GM18511 (cell line): ENCODE results near the gene PIP4K2B.
"Not testable (repeated sequence)": the region's sequence is repeated elsewhere in the genome, so short reads cannot be mapped to it uniquely, and the experiment has no call there.

Experiments used
- ATAC-seq: cut with Tn5 transposase; IDR thresholded peaks from one replicate; pipeline ENCODE4 v1.9.1; 2021; ENCODE audit warnings: mild to moderate bottlenecking, moderate library complexity; ENCODE audit not compliant: unreplicated experiment

Gene PIP4K2B

GRCh38 chr17:38730526-38731379 lies 68.6 kb downstream of the PIP4K2B start:
- ATAC-seq: no peak

- ATAC-seq: peak; percentile 81
Observed at GRCh38 chr17:38729886-38730525, 69.3 kb downstream of the PIP4K2B start, which contains the start of gene CISD3. TSS of gene CISD3 (plus strand) at chr17:38730341. CDS start at chr17:38730359, 18 bp downstream.

DNA sequence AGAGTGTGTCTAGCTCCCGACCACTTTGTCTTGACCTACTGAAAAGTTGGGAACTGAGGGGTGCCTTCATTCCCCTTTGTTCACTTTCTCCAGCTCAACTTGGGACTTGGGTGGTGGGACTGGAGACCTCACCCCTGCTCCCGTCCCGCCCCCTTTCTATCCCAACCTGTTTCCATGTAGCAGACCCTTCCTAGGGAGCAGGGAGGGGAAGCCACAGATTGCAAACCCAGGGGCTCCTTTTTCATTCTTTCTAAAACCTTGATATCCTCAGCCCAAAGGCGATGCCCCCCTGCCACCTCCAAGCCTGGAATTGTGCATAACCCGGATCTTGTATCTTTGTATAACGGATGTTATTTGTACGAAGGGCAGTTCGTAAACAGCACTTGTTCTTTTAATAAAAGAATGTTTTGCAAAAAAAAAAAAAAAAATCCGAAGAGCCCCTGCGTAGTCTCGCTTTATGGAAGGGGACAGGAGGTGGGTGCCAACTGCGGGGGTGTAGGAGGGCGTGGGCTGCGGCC lies 69.9 kb downstream of the PIP4K2B start:
- no peak for ATAC-seq

GRCh38 chr17:38728290-38728831 lies 71.0 kb downstream of the PIP4K2B start:
- no peak for ATAC-seq

DNA sequence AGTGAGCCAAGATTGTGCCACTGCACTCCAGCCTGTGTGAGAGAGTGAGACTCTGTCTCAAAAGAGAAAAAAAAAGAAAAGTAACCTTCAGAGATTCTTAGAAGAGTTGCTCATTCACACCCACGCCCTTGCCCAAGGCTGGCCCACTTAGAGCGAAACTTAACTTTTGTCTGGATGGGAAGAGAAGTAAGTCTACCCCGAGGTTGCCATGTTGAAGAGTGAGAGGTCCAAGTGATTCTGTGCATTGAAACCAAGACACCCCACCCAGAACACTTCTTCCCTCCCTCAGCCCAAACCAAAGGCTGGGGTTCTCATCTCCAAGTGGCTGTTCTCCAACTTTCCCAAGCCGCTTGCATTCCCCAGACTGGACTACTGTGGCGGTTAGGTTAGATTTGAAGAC lies 71.6 kb downstream of the PIP4K2B start:
- ATAC-seq: no peak

DNA sequence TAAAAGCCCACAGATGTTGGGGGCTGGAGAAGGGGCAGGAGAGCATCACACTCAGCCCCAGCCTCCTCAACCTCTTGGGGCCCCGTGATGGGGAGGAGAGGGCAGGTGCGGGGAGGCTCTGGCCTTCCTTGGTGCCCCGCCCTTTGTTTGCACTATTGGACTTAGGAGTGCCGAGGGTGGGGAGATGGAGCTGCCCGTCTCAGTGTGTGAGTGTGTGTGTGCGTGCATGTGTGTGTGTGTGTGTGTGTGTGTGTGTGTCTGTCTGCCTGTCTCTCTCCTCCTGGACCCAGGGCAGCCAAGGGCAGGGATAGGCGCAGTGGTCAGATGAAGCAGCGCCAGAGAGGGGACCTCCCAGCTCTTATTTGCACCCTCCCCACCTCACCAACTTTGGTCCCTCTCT lies 73.2 kb downstream of the PIP4K2B start:
- not testable (repeated sequence) for ATAC-seq

GRCh38 chr17:38725066-38725465 lies 74.3 kb downstream of the PIP4K2B start:
- no peak for ATAC-seq

- ATAC-seq: no peak
Observed at GRCh38 chr17:38724337-38724988, 74.9 kb downstream of the PIP4K2B start.

DNA sequence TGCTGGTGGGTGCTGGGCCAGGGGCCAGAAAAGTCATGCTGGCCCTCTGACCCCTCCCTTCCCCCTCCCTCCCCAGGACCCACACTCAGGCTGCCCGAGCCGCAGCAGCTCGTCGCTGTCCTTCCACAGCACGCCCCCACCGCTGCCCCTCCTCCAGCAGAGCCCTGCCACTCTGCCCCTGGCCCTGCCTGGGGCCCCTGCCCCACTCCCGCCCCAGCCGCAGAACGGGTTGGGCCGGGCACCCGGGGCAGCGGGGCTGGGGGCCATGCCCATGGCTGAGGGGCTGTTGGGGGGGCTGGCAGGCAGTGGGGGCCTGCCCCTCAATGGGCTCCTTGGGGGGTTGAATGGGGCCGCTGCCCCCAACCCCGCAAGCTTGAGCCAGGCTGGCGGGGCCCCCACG lies 77.6 kb downstream of the PIP4K2B start:
- ATAC-seq: no peak

DNA sequence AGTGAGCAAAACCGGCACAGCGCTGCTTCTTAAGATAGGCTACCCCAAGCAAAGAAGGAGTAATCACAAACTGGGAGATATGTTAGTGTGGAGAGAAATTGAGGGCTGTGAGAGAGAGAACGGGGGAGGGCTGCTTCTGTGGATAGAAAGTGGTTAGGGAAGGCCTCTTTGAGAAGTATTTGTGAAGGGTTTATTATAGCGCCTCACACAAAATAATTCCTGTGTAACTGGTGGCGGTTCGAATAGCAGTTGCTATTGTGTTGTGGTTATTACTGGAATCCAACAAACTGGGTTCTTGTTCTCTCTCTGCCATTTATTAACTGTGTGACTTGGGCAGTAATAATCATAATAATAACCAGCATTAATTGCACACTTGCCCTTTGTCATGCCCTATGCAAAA lies 78.4 kb downstream of the PIP4K2B start:
- ATAC-seq: no peak

- no peak for ATAC-seq
Observed at GRCh38 chr17:38719943-38720641, 79.3 kb downstream of the PIP4K2B start.

DNA sequence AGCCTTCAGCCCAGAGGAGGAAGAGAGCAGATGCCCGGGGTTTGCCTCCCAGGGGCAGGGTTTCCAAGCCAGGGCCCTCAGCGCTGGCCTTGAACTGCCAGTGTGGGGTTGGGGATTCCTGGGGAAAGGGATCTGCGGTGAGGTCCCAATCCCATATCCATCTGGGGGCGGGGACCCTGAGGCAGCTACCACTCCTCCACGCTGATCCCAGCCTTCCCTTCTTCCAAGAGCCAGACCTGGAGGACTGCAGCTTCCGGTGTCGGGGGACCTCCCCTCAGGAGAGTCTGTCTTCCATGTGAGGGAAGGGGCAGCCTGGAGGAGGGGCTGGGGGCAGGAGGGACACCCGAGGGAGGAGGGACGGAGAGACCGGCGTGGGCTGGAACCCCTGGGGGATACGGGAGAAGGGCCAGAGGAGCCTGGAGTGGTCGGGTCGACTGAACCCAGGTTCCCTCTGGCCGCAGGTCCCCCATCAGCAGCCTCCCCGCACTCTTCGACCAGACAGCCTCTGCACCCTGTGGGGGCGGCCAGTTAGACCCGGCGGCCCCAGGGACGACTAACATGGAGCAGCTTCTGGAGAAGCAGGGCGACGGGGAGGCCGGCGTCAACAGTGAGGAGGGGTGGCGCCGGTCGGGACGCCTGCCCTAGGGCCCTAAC lies 79.9 kb downstream of the PIP4K2B start:
- no peak for ATAC-seq

DNA sequence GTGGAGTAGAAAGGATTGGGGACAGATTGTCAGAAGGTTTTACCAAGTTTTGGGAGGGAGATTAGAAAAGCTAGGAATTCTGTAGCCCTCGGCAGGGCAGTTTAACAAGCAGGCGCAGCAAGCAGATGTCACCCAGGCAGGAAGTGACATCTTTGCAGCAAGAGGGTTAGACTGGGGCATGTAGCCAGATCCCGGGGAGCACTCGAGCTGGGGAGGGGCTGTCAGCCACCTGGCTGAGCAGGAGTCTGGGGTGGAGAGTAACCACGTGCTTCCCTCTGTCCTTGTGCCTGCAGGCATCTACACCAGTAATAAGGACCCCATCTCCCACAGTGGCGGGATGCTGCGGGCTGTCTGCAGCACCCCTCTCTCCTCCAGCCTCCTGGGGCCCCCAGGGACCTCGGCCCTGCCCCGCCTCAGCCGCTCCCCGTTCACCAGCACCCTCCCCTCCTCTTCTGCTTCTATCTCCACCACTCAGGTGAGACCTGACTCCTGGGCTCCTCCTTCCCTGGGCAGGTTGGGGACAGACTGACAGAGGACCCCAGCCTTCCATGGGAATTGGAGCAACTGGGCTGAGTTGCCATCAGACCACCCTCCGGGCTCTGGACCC lies 82.1 kb downstream of the PIP4K2B start:
- no peak for ATAC-seq

- ATAC-seq: no peak
Observed at GRCh38 chr17:38716368-38717005, 82.9 kb downstream of the PIP4K2B start.
